UCSD-AML1 (cell line): ENCODE measurements around the gene DIS3L2.
"Not testable (repeated sequence)": the region's sequence is repeated elsewhere in the genome, so short reads cannot be mapped to it uniquely, and the experiment has no call there.

ENCODE experiments used
- DNase-seq: peaks from one replicate; lab custom pipeline; 2025; ENCODE audit not compliant: unreplicated experiment; lab: John Stamatoyannopoulos, UW

Gene DIS3L2

GRCh38 chr2:232008907-232009638 is 47.6 kb downstream of the DIS3L2 start:
- no peak for DNase-seq

- DNase-seq, result no peak
These were observed 48.2 kb downstream of the DIS3L2 start for GRCh38 chr2:232009639-232010274.

- peak; percentile 32 for DNase-seq
These were observed 52.3 kb downstream of the DIS3L2 start for GRCh38 chr2:232013701-232014353.

GRCh38 chr2:232014681-232015080 is 53.2 kb downstream of the DIS3L2 start:
- no peak for DNase-seq

- no peak for DNase-seq
These were observed 56.7 kb downstream of the DIS3L2 start for GRCh38 chr2:232018181-232018580.

GRCh38 chr2:232022718-232023117 is 61.2 kb downstream of the DIS3L2 start:
- DNase-seq, result no peak

- DNase-seq, result no peak
These were observed 61.9 kb downstream of the DIS3L2 start for GRCh38 chr2:232023426-232023825.

GRCh38 chr2:232024457-232024856 is 62.9 kb downstream of the DIS3L2 start:
- DNase-seq, result no peak

GRCh38 chr2:232026910-232027309 is 65.4 kb downstream of the DIS3L2 start:
- DNase-seq, result no peak

- DNase-seq, result no peak
These were observed 66.0 kb downstream of the DIS3L2 start for GRCh38 chr2:232027530-232027929.

- DNase-seq, result no peak
These were observed 66.6 kb downstream of the DIS3L2 start for GRCh38 chr2:232028071-232028470.

GRCh38 chr2:232028631-232029030 is 67.1 kb downstream of the DIS3L2 start:
- no peak for DNase-seq

- DNase-seq, result no peak
These were observed 67.8 kb downstream of the DIS3L2 start for GRCh38 chr2:232029346-232029745.

GRCh38 chr2:232030229-232030628 is 68.7 kb downstream of the DIS3L2 start:
- DNase-seq, result no peak

- DNase-seq, result not testable (repeated sequence)
These were observed 73.8 kb downstream of the DIS3L2 start for GRCh38 chr2:232035292-232035691.

GRCh38 chr2:232036876-232037275 is 75.4 kb downstream of the DIS3L2 start:
- DNase-seq, result not testable (repeated sequence)

GRCh38 chr2:232038251-232038880 is 76.9 kb downstream of the DIS3L2 start:
- no peak for DNase-seq

- DNase-seq, result no peak
These were observed 77.5 kb downstream of the DIS3L2 start for GRCh38 chr2:232038881-232039485.

- DNase-seq, result no peak
These were observed 81.5 kb downstream of the DIS3L2 start for GRCh38 chr2:232042911-232043574.

- no peak for DNase-seq
These were observed 82.5 kb downstream of the DIS3L2 start for GRCh38 chr2:232043966-232044365.

GRCh38 chr2:232049350-232049749 is 87.8 kb downstream of the DIS3L2 start:
- no peak for DNase-seq
